Left cardiac atrium (tissue), 4 donors: ENCODE data around the gene ADCY2. TPM values are rescaled to one million over a fixed set of nuclear protein-coding genes. Genes with fewer than 3 reads are reported as not detected.
A peak's percentile ranks its signal among the peaks of the same experiment; 100 is the strongest.

Experiments
- ATAC-seq, 2 donors: fragments of 200-7000 bp; cut with Tn5 transposase; one replicate each; pipeline ENCODE4 v1.9.1; 2020; ENCODE audit warnings: mild to moderate bottlenecking in 2 of 2, moderate library complexity in 2 of 2
- DNase-seq: peaks from one replicate; pipeline ENCODE4 v3.0.0-alpha.2; 2020
- intact Hi-C, 2 donors: fragments of 100-400 bp; cut with DNase I; formaldehyde crosslinking; loops; one replicate each; pipeline versions ENCODE4 v1.14.1 to v1.15.1; 2022 to 2023
- total RNA-seq, 2 donors: library from RNA; stranded (reverse); fragmentation: NEBNext Ultra II Directional; extraction: Animal tissue kit (Norgen Biotek cat#: 25700); gene quantifications; one replicate each; pipeline ENCODE4 v1.2.1, GENCODE V29; 2021
- donor health status: DM: no; HTN: yes; CAD: no.
- donor health status: DM: no; HTN: yes; CAD: no; lungs with severe emphysema.
- donor health status: DM: yes; HTN: yes; CAD: no.
- donor health status: Dilated cardiomyopathy.

ADCY2 gene
- total RNA-seq, 2 donors from 2014 or later = 0.35 to 1.1 TPM

- ATAC-seq = peak; percentile 79 to 90
- intact Hi-C loops = no loop called here
- DNase-seq = peak; percentile 44
Observed at GRCh38 chr5:7828269-7828668, 432.3 kb downstream of the ADCY2 start.

- intact Hi-C loops = no loop called here
- DNase-seq (no peak), ATAC-seq (no peak)
Observed at GRCh38 chr5:7834982-7835381, 439.0 kb downstream of the ADCY2 start.

- intact Hi-C loops = no loop called here
- DNase-seq (no peak), ATAC-seq (no peak)
Observed at GRCh38 chr5:7837403-7837802, 441.5 kb downstream of the ADCY2 start.

- DNase-seq (no peak), ATAC-seq (no peak)
- intact Hi-C loops = no loop called here
Observed at GRCh38 chr5:7842531-7842930, 446.6 kb downstream of the ADCY2 start.

GRCh38 chr5:7844901-7845300, 449.0 kb downstream of the ADCY2 start:
- ATAC-seq (no peak), DNase-seq (no peak)
- intact Hi-C loops = no loop called here

- intact Hi-C loops = no loop called here
- DNase-seq = no peak
- no peak for ATAC-seq
Observed at GRCh38 chr5:7845557-7845956, 449.6 kb downstream of the ADCY2 start.

GRCh38 chr5:7846327-7846726, 450.4 kb downstream of the ADCY2 start:
- no peak for ATAC-seq
- intact Hi-C loops = no loop called here
- no peak for DNase-seq

- ATAC-seq (no peak), DNase-seq (no peak)
- intact Hi-C loops = no loop called here
Observed at GRCh38 chr5:7848296-7848695, 452.4 kb downstream of the ADCY2 start.

GRCh38 chr5:7849681-7850394, 453.9 kb downstream of the ADCY2 start:
- ATAC-seq (peak; percentile 46 to 48), DNase-seq (peak; percentile 26)
- intact Hi-C loops = loop anchor here in 1 of 2 donors (10.0 kb wide), 1 partner anchor 1085 kb away; no protein-coding TSS in a partner anchor

- ATAC-seq (peak; percentile 74 to 85), DNase-seq (peak; percentile 62)
- intact Hi-C loops = loop anchor here in 1 of 2 donors (10.0 kb wide), 1 partner anchor 1086 kb away; no protein-coding TSS in a partner anchor
Observed at GRCh38 chr5:7850395-7851239, 454.7 kb downstream of the ADCY2 start, which contains the start of gene CFAP90. Gene CFAP90 (minus strand): TSS chr5:7851133. CDS start chr5:7851021, 112 bp downstream.

GRCh38 chr5:7851240-7851592, 455.3 kb downstream of the ADCY2 start:
- ATAC-seq = no peak
- no peak for DNase-seq
- intact Hi-C loops = loop anchor here in 1 of 2 donors (10.0 kb wide), 1 partner anchor 1086 kb away; no protein-coding TSS in a partner anchor

GRCh38 chr5:7851617-7852289, 455.8 kb downstream of the ADCY2 start:
- DNase-seq (no peak), ATAC-seq (no peak)
- intact Hi-C loops = loop anchor here in 1 of 2 donors (10.0 kb wide), 1 partner anchor 1087 kb away; no protein-coding TSS in a partner anchor

- intact Hi-C loops = loop anchor here in 1 of 2 donors (10.0 kb wide), 1 partner anchor 1088 kb away; no protein-coding TSS in a partner anchor
- DNase-seq (no peak), ATAC-seq (peak; percentile 7 to 20)
Observed at GRCh38 chr5:7852542-7852941, 456.6 kb downstream of the ADCY2 start.

- no peak for ATAC-seq
- no peak for DNase-seq
- intact Hi-C loops = loop anchor here in 1 of 2 donors (10.0 kb wide), 1 partner anchor 1088 kb away; no protein-coding TSS in a partner anchor
Observed at GRCh38 chr5:7852988-7853387, 457.1 kb downstream of the ADCY2 start.

- ATAC-seq (no peak), DNase-seq (no peak)
- intact Hi-C loops = loop anchor here in 1 of 2 donors (10.0 kb wide), 1 partner anchor 1091 kb away; no protein-coding TSS in a partner anchor
Observed at GRCh38 chr5:7855611-7856010, 459.7 kb downstream of the ADCY2 start.

GRCh38 chr5:7856855-7857254, 460.9 kb downstream of the ADCY2 start:
- no peak for DNase-seq
- ATAC-seq = peak in 1 of 2 donors; percentile 73
- intact Hi-C loops = loop anchor here in 1 of 2 donors (10.0 kb wide), 1 partner anchor 1092 kb away; no protein-coding TSS in a partner anchor

- intact Hi-C loops = loop anchor here in 1 of 2 donors (10.0 kb wide), 1 partner anchor 1093 kb away; no protein-coding TSS in a partner anchor
- DNase-seq = no peak
- ATAC-seq = no peak
Observed at GRCh38 chr5:7857361-7857760, 461.4 kb downstream of the ADCY2 start.

GRCh38 chr5:7857926-7858632, 462.1 kb downstream of the ADCY2 start:
- DNase-seq (no peak), ATAC-seq (no peak)
- intact Hi-C loops = loop anchor here in 1 of 2 donors (10.0 kb wide), 1 partner anchor 1093 kb away; no protein-coding TSS in a partner anchor
